ENCODE data around the gene ERBB2. TPM values are rescaled to one million over a fixed set of nuclear protein-coding genes. Genes with fewer than 3 reads are reported as not detected.

Gene ERBB2
- total and polyA plus RNA-seq, 9 of the 15 experiments (the other 6 are each of a cell fraction or from before 2014, with no cell fraction given) = 0.74 to 5.6 (median 3.3) TPM

- TF ChIP-seq ZBTB40 (IDR thresholded peaks at IDR 0.05) (peak; percentile 39; the same call in 1 of the 2 replicates), ZBTB40 (CRISPR knock-in tag; IDR thresholded peaks at IDR 0.05) (no peak), SIN3A (IDR thresholded peaks at IDR 0.05; ENCODE audit: borderline replicate concordance in 2 of 2, control insufficient read depth in 1 of 2, low read depth in 2 of 2, low read length in 2 of 2) (peak; percentile 61 to 80; a peak in 2 of 4 replicates), KLF13 (tag; IDR thresholded peaks at IDR 0.05; ENCODE audit: borderline replicate concordance, low read depth) (peak; percentile 21; the same call in 1 of the 2 replicates), ZNF431 (CRISPR knock-in tag; IDR thresholded peaks at IDR 0.05) (no peak), DEAF1 (CRISPR knock-in tag; IDR thresholded peaks at IDR 0.05) (peak; percentile 35; the same call in 1 of the 2 replicates)
- TF ChIP-seq, protein P1, sequence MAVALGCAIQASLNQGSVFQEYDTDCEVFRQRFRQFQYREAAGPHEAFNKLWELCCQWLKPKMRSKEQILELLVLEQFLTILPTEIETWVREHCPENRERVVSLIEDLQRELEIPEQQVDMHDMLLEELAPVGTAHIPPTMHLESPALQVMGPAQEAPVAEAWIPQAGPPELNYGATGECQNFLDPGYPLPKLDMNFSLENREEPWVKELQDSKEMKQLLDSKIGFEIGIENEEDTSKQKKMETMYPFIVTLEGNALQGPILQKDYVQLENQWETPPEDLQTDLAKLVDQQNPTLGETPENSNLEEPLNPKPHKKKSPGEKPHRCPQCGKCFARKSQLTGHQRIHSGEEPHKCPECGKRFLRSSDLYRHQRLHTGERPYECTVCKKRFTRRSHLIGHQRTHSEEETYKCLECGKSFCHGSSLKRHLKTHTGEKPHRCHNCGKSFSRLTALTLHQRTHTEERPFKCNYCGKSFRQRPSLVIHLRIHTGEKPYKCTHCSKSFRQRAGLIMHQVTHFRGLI (CRISPR knock-in tag; IDR thresholded peaks at IDR 0.05) = no peak
- TF ChIP-seq, protein P2, sequence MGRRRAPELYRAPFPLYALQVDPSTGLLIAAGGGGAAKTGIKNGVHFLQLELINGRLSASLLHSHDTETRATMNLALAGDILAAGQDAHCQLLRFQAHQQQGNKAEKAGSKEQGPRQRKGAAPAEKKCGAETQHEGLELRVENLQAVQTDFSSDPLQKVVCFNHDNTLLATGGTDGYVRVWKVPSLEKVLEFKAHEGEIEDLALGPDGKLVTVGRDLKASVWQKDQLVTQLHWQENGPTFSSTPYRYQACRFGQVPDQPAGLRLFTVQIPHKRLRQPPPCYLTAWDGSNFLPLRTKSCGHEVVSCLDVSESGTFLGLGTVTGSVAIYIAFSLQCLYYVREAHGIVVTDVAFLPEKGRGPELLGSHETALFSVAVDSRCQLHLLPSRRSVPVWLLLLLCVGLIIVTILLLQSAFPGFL (CRISPR knock-in tag; IDR thresholded peaks at IDR 0.05) = peak; percentile 89; the same call in 1 of the 2 replicates
- TF ChIP-seq, protein P3, sequence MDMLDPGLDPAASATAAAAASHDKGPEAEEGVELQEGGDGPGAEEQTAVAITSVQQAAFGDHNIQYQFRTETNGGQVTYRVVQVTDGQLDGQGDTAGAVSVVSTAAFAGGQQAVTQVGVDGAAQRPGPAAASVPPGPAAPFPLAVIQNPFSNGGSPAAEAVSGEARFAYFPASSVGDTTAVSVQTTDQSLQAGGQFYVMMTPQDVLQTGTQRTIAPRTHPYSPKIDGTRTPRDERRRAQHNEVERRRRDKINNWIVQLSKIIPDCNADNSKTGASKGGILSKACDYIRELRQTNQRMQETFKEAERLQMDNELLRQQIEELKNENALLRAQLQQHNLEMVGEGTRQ (CRISPR knock-in tag; IDR thresholded peaks at IDR 0.05) = peak; percentile 99
Observed at GRCh38 chr17:39730095-39730921, 30.4 kb downstream of the ERBB2 start, which contains the start of gene MIEN1 (continued).
